ENCODE results near the gene CD109.

DNA sequence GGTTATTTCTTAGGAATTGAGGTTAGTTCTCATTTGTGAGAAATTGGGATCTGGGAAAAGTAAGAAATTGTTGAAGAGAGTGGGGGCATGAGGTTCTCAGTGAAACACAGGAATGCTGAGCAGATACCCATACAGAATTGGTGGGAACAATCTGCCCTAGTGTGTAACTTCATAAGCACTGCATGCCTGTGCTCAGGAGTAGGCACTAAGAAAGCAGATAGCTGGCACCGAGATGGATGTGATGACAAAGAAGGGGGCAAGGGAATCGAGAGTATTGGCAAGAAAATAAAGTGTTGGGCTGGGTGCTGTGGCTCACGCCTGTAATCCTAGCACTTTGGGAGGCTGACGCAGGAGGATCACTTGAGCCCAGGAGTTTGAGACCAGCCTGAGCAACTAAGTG lies 46.2 kb upstream of the CD109 start:
- TF ChIP-seq, protein P1, sequence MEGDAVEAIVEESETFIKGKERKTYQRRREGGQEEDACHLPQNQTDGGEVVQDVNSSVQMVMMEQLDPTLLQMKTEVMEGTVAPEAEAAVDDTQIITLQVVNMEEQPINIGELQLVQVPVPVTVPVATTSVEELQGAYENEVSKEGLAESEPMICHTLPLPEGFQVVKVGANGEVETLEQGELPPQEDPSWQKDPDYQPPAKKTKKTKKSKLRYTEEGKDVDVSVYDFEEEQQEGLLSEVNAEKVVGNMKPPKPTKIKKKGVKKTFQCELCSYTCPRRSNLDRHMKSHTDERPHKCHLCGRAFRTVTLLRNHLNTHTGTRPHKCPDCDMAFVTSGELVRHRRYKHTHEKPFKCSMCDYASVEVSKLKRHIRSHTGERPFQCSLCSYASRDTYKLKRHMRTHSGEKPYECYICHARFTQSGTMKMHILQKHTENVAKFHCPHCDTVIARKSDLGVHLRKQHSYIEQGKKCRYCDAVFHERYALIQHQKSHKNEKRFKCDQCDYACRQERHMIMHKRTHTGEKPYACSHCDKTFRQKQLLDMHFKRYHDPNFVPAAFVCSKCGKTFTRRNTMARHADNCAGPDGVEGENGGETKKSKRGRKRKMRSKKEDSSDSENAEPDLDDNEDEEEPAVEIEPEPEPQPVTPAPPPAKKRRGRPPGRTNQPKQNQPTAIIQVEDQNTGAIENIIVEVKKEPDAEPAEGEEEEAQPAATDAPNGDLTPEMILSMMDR (IDR thresholded peaks at IDR 0.05): no peak
- TF ChIP-seq POLR2AphosphoS5 (IDR thresholded peaks at IDR 0.05): no peak
- TF ChIP-seq POLR2A (IDR thresholded peaks at IDR 0.05): no peak
- TF ChIP-seq EP300 (IDR thresholded peaks at IDR 0.05; ENCODE audit: low read depth): no peak
